MM.1S (cell line): ENCODE measurements around the gene SOX13.

Experiments
- DNase-seq: peaks from one replicate; pipeline ENCODE4 v3.0.0-alpha.2; 2015
- H2AFZ ChIP-seq: fragments of 300-600 bp; sonication (generic); 2 replicates; pipeline ENCODE4 v1.6.0; 2016; ENCODE audit warnings: antibody characterized with exemption, low read length
- H3F3A ChIP-seq: fragments of 300-600 bp; sonication (generic); 2 replicates; pipeline ENCODE4 v1.6.1; 2016; ENCODE audit warnings: mild to moderate bottlenecking, antibody characterized with exemption, low read length, moderate library complexity, mixed read lengths; ENCODE audit not compliant: insufficient read depth
- H3K27ac ChIP-seq: fragments of 300-600 bp; sonication (generic); 2 replicates; pipeline ENCODE4 v1.5.1; 2016; ENCODE audit warnings: mild to moderate bottlenecking, low read length
- H3K27me3 ChIP-seq: fragments of 300-600 bp; sonication (generic); replicated peaks from 2 replicates; pipeline ENCODE4 v1.6.0; 2016; ENCODE audit warnings: low read length; ENCODE audit not compliant: insufficient read depth
- H3K36me3 ChIP-seq: fragments of 300-600 bp; sonication (generic); replicated peaks from 2 replicates; pipeline ENCODE4 v1.6.1; 2016; ENCODE audit warnings: mild to moderate bottlenecking, low read length, mixed read lengths; ENCODE audit not compliant: insufficient read depth
- H3K4me1 ChIP-seq: fragments of 300-600 bp; sonication (generic); 2 replicates; pipeline ENCODE4 v1.6.1; 2016; ENCODE audit warnings: low read length, mixed read lengths
- H3K4me2 ChIP-seq: fragments of 300-600 bp; sonication (generic); 2 replicates; pipeline ENCODE4 v1.6.0; 2016; ENCODE audit warnings: low read depth, low read length
- H3K4me3 ChIP-seq: fragments of 300-600 bp; sonication (generic); 2 replicates; pipeline ENCODE4 v1.5.1; 2016; ENCODE audit warnings: low read length, mixed read lengths
- H3K79me2 ChIP-seq: fragments of 300-600 bp; sonication (generic); 2 replicates; pipeline ENCODE4 v1.6.1; 2016; ENCODE audit warnings: mixed run types, low read length, mixed read lengths
- H3K9ac ChIP-seq: fragments of 300-600 bp; sonication (generic); 2 replicates; pipeline ENCODE4 v1.6.1; 2016; ENCODE audit warnings: low read length, mixed read lengths
- H3K9me2 ChIP-seq: fragments of 300-600 bp; sonication (generic); replicated peaks from 2 replicates; pipeline ENCODE4 v1.6.1; 2016; ENCODE audit warnings: mild to moderate bottlenecking, low read length, mixed read lengths; ENCODE audit not compliant: insufficient read depth
- H3K9me3 ChIP-seq: fragments of 300-600 bp; sonication (generic); replicated peaks from 2 replicates; pipeline ENCODE4 v1.6.1; 2016; ENCODE audit warnings: mild to moderate bottlenecking, low read length, mixed read lengths; ENCODE audit not compliant: insufficient read depth
- H4K20me1 ChIP-seq: fragments of 300-600 bp; sonication (generic); 2 replicates; pipeline ENCODE4 v1.6.1; 2016; ENCODE audit warnings: mild to moderate bottlenecking, low read length, moderate library complexity, mixed read lengths; ENCODE audit not compliant: insufficient read depth
- CTCF ChIP-seq: fragments of 300-600 bp; sonication (generic); IDR thresholded peaks from 2 replicates; pipeline ENCODE4 v1.5.1; 2016; ENCODE audit warnings: antibody characterized with exemption, low read length, mixed read lengths
- EZH2 ChIP-seq: fragments of 300-600 bp; sonication (generic); optimal IDR thresholded peaks from 2 replicates; pipeline ENCODE3; 2017; ENCODE audit warnings: low read depth, mild to moderate bottlenecking, antibody characterized with exemption, low read length, mixed read lengths
- EZH2phosphoT487 ChIP-seq: fragments of 300-600 bp; sonication (generic); IDR thresholded peaks from 2 replicates; pipeline ENCODE4 v1.6.1; 2018; ENCODE audit warnings: antibody characterized with exemption, low read length

Gene SOX13

DNA sequence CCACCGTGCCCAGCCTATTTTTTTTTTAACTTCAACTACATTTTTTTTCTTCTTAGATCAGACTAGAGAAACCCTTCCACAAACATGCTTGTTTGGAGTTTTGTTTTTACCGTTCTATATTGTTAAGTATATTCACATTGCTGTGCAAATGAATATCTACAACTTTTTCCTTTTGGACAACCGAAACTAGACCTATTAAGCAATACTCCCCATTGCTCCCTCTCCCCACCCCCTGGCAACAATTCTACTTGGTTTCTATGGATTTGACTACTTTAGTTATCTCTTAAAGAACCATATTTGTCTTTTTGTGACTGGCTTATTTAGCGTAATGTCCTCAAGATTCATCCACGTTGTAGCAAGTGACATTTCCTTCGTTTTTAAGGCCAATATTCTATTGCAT, 59.8 kb downstream of the SOX13 start:
- no peak overlapping the region for H3K4me2 ChIP-seq
- no peaks in the 10 kb centered on the region for H3K79me2 ChIP-seq
- H3K9me2 ChIP-seq: no peaks in the 10 kb centered on the region
- H3K9me3 ChIP-seq: no peaks in the 10 kb centered on the region
- H3K36me3 ChIP-seq: no peaks in the 10 kb centered on the region
- H4K20me1 ChIP-seq: no peaks in the 10 kb centered on the region
- H3K4me3 ChIP-seq: no peak overlapping the region
- H3K4me1 ChIP-seq: no peaks in the 10 kb centered on the region
- H3K27ac ChIP-seq: no peak overlapping the region
- H3K9ac ChIP-seq: no peak overlapping the region
- TF ChIP-seq EZH2: no peak
- no peak for TF ChIP-seq EZH2phosphoT487
- no peak for TF ChIP-seq CTCF
- no peaks in the 10 kb centered on the region for H3F3A ChIP-seq
- DNase-seq: no peak
- no peaks in the 10 kb centered on the region; the same call in 1 of the 2 replicates for H3K27me3 ChIP-seq
- H2AFZ ChIP-seq: no peak overlapping the region

GRCh38 chr1:204134103-204134502, 61.2 kb downstream of the SOX13 start:
- Histone ChIP-seq H3K79me2 (no peaks in the 10 kb centered on the region), H3K36me3 (no peaks in the 10 kb centered on the region), H3K9ac (no peak overlapping the region), H3F3A (no peaks in the 10 kb centered on the region), H2AFZ (no peak overlapping the region), H3K4me3 (no peak overlapping the region), H3K27ac (no peak overlapping the region), H4K20me1 (no peaks in the 10 kb centered on the region), H3K4me2 (no peak overlapping the region), H3K9me2 (no peaks in the 10 kb centered on the region), H3K27me3 (no peaks in the 10 kb centered on the region; the same call in 1 of the 2 replicates), H3K9me3 (no peaks in the 10 kb centered on the region), H3K4me1 (no peaks in the 10 kb centered on the region)
- DNase-seq: no peak
- TF ChIP-seq EZH2phosphoT487 (no peak), EZH2 (no peak), CTCF (no peak)

DNA sequence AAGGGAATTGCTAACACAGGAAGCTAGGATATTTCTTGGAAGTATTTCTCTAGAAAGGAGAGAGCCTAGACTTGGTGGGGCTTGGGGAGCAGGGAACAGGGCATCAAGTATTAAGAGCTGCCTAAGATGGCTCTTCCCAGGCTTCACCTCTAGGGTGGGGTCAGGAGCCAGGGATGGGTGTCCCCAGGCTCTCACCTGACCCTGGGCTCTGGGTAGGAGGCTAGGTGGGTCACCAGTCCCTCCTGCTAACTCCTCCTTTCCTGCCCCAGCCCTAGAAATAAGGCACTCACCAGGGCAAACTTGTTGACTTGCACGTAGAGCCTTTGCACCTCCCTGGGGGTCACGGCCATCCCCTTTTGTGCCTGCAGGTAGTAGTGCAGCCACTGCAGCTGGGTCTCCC, 63.9 kb downstream of the SOX13 start:
- Histone ChIP-seq H3K27ac (no peak overlapping the region), H3K9ac (no peak overlapping the region), H3F3A (no peaks in the 10 kb centered on the region), H3K9me2 (no peaks in the 10 kb centered on the region), H4K20me1 (no peaks in the 10 kb centered on the region), H3K4me2 (no peak overlapping the region), H3K9me3 (no peaks in the 10 kb centered on the region), H2AFZ (no peak overlapping the region), H3K36me3 (no peaks in the 10 kb centered on the region), H3K27me3 (peaks cover 13% of the 10 kb centered on the region), H3K4me1 (no peaks in the 10 kb centered on the region), H3K4me3 (no peak overlapping the region), H3K79me2 (no peaks in the 10 kb centered on the region)
- TF ChIP-seq EZH2: no peak
- TF ChIP-seq CTCF: no peak
- TF ChIP-seq EZH2phosphoT487: no peak
- DNase-seq: no peak
